NCI-H1048 (cell line): ENCODE data around the gene CDCA4.
"Not testable (repeated sequence)": the region's sequence is repeated elsewhere in the genome, so short reads cannot be mapped to it uniquely, and the experiment has no call there.

Experiments used
- DNase-seq: peaks from one replicate; lab custom pipeline; 2025; lab: John Stamatoyannopoulos, UW

Gene CDCA4

GRCh38 chr14:105033412-105033900 lies 12.6 kb upstream of the CDCA4 start:
- not testable (repeated sequence) for DNase-seq

- DNase-seq = not testable (repeated sequence)
These were observed 11.6 kb upstream of the CDCA4 start for GRCh38 chr14:105032451-105032901.

GRCh38 chr14:105030836-105031396 lies 10.0 kb upstream of the CDCA4 start:
- DNase-seq = no peak

GRCh38 chr14:105030194-105030593 lies 9.3 kb upstream of the CDCA4 start:
- no peak for DNase-seq

- DNase-seq = no peak
These were observed 8.5 kb upstream of the CDCA4 start for GRCh38 chr14:105029402-105029801.

- no peak for DNase-seq
These were observed 7.5 kb upstream of the CDCA4 start for GRCh38 chr14:105028251-105028927.

GRCh38 chr14:105027718-105028117 lies 6.8 kb upstream of the CDCA4 start:
- not testable (repeated sequence) for DNase-seq

- DNase-seq = no peak
These were observed 6.1 kb upstream of the CDCA4 start for GRCh38 chr14:105026802-105027563.

GRCh38 chr14:105026033-105026785 lies 5.3 kb upstream of the CDCA4 start:
- no peak for DNase-seq

- DNase-seq = no peak
These were observed 4.5 kb upstream of the CDCA4 start for GRCh38 chr14:105025429-105025828.

- DNase-seq = no peak
These were observed 3.1 kb upstream of the CDCA4 start for GRCh38 chr14:105023791-105024480.

GRCh38 chr14:105023144-105023543 lies 2.3 kb upstream of the CDCA4 start:
- no peak for DNase-seq

GRCh38 chr14:105022276-105022670 lies 1.4 kb upstream of the CDCA4 start:
- no peak for DNase-seq

GRCh38 chr14:105021656-105022275 lies 883 bp upstream of the CDCA4 start:
- no peak for DNase-seq

- no peak for DNase-seq
These were observed 745 bp downstream of the CDCA4 start for GRCh38 chr14:105019861-105020814.

- DNase-seq = no peak
These were observed 2.5 kb downstream of the CDCA4 start for GRCh38 chr14:105018414-105018813.

- no peak for DNase-seq
These were observed 5.0 kb downstream of the CDCA4 start for GRCh38 chr14:105015905-105016304.

GRCh38 chr14:105015242-105015641 lies 5.6 kb downstream of the CDCA4 start:
- DNase-seq = no peak

GRCh38 chr14:105014631-105015030 lies 6.3 kb downstream of the CDCA4 start:
- DNase-seq = no peak

- no peak for DNase-seq
These were observed 6.9 kb downstream of the CDCA4 start for GRCh38 chr14:105014032-105014431.
